DND-41 (cell line): Measurements from ENCODE around the gene DDX20.

Experiments used
- ATAC-seq: fragments of 200-7000 bp; cut with Tn5 transposase; 3 replicates; pipeline ENCODE4 v1.9.1; 2021; ENCODE audit warnings: low read depth; ENCODE audit not compliant: insufficient read depth
- DNase-seq: peaks from one replicate; pipeline ENCODE4 v3.0.0-alpha.2; 2020
- H2AFZ ChIP-seq: 2 replicates; pipeline ENCODE4 v1.6.0; 2012; ENCODE audit warnings: low read depth, low read length
- H3K27ac ChIP-seq: 2 replicates; pipeline ENCODE4 v1.5.1; 2012; ENCODE audit warnings: low read length, inconsistent platforms
- H3K27me3 ChIP-seq: fragments of 200-600 bp; sonication (generic); 2 replicates; pipeline ENCODE4 v1.6.0; 2012; ENCODE audit warnings: low read length, mild to moderate bottlenecking, inconsistent platforms; ENCODE audit not compliant: insufficient read depth, poor library complexity
- H3K36me3 ChIP-seq: 2 replicates; pipeline ENCODE4 v1.5.1; 2012; ENCODE audit warnings: low read length, inconsistent platforms; ENCODE audit not compliant: insufficient read depth
- H3K4me1 ChIP-seq: 2 replicates; pipeline ENCODE4 v1.5.1; 2012; ENCODE audit warnings: mild to moderate bottlenecking, low read length; ENCODE audit not compliant: insufficient read depth
- H3K4me2 ChIP-seq: 2 replicates; pipeline ENCODE4 v1.6.0; 2012; ENCODE audit warnings: mild to moderate bottlenecking, moderate library complexity, low read length, inconsistent platforms; ENCODE audit not compliant: insufficient read depth
- H3K4me3 ChIP-seq, 2 experiments: fragments of 200-600 bp in 1 of 2; shearing (Covaris generic) in 1 of 2; 2 replicates each; pipeline ENCODE4 v1.5.1; 2012 to 2016; ENCODE audit warnings: inconsistent platforms in 2 of 2, low read length in 2 of 2, mild to moderate bottlenecking in 2 of 2, low read depth in 1 of 2, moderate library complexity in 1 of 2
- H3K79me2 ChIP-seq: 2 replicates; pipeline ENCODE4 v1.6.0; 2012; ENCODE audit warnings: low read length, inconsistent platforms; ENCODE audit not compliant: insufficient read depth
- H3K9ac ChIP-seq: 2 replicates; pipeline ENCODE4 v1.6.0; 2012; ENCODE audit warnings: low read depth, mild to moderate bottlenecking, inconsistent platforms, low read length, moderate library complexity
- H3K9me3 ChIP-seq: 2 replicates; pipeline ENCODE4 v1.5.1; 2012; ENCODE audit warnings: low read length, moderate library complexity, mild to moderate bottlenecking, inconsistent platforms; ENCODE audit not compliant: insufficient read depth, severe bottlenecking
- H4K20me1 ChIP-seq: 2 replicates; pipeline ENCODE4 v1.6.0; 2012; ENCODE audit warnings: low read length; ENCODE audit not compliant: insufficient read depth
- EZH2 ChIP-seq: IDR thresholded peaks from 3 replicates; pipeline ENCODE4 v1.6.1; 2012; ENCODE audit warnings: borderline replicate concordance, low read depth, mild to moderate bottlenecking, moderate library complexity, low read length, inconsistent platforms; ENCODE audit not compliant: severe bottlenecking
- TF ChIP-seq, protein P1 (sequence below): IDR thresholded peaks from 2 replicates; pipeline ENCODE4 v1.5.1; 2012; ENCODE audit warnings: borderline replicate concordance, low read length, moderate library complexity, mild to moderate bottlenecking; ENCODE audit not compliant: poor library complexity, severe bottlenecking; ENCODE audit errors: extremely low read depth

The DDX20 gene

GRCh38 chr1:111709986-111710385 lies 45.7 kb upstream of the DDX20 start:
- no peak for TF ChIP-seq EZH2
- TF ChIP-seq, protein P1, sequence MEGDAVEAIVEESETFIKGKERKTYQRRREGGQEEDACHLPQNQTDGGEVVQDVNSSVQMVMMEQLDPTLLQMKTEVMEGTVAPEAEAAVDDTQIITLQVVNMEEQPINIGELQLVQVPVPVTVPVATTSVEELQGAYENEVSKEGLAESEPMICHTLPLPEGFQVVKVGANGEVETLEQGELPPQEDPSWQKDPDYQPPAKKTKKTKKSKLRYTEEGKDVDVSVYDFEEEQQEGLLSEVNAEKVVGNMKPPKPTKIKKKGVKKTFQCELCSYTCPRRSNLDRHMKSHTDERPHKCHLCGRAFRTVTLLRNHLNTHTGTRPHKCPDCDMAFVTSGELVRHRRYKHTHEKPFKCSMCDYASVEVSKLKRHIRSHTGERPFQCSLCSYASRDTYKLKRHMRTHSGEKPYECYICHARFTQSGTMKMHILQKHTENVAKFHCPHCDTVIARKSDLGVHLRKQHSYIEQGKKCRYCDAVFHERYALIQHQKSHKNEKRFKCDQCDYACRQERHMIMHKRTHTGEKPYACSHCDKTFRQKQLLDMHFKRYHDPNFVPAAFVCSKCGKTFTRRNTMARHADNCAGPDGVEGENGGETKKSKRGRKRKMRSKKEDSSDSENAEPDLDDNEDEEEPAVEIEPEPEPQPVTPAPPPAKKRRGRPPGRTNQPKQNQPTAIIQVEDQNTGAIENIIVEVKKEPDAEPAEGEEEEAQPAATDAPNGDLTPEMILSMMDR = no peak
- Histone ChIP-seq H3K4me2 (no peak overlapping the region), H3K36me3 (peaks cover 41% of the 10 kb centered on the region), H3K79me2 (no peaks in the 10 kb centered on the region), H4K20me1 (no peaks in the 10 kb centered on the region), H3K4me1 (no peaks in the 10 kb centered on the region), H2AFZ (no peak overlapping the region), H3K4me3 (no peak overlapping the region), H3K9ac (no peak overlapping the region), H3K27me3 (no peaks in the 10 kb centered on the region), H3K9me3 (no peaks in the 10 kb centered on the region), H3K27ac (no peak overlapping the region)
- DNase-seq (no peak), ATAC-seq (no peak)

DNA sequence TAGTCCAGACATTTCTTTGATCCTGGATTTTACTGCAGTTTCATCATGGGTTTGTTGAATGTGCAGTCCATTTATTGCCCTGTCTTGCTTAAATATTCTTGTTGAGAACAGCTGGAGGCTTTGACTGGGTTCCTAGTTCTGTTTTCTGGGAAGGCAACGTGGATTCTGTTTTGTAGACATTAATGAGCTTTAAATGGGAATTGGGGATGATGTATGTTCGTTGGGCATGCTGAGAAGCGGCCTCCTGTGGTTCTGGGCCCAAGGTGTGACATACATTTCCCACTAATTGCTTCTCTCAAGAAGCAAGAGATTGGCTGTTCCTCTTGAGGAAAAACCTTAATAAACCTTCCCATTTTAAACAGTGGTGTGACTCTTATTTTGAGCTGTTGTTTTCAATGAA lies 39.4 kb upstream of the DDX20 start:
- Histone ChIP-seq H3K36me3 (no peaks in the 10 kb centered on the region), H3K9ac (no peak overlapping the region), H3K4me1 (no peaks in the 10 kb centered on the region), H4K20me1 (no peaks in the 10 kb centered on the region), H2AFZ (no peak overlapping the region), H3K9me3 (no peaks in the 10 kb centered on the region), H3K79me2 (no peaks in the 10 kb centered on the region), H3K27ac (no peak overlapping the region), H3K4me2 (no peak overlapping the region), H3K4me3 (no peak overlapping the region), H3K27me3 (no peaks in the 10 kb centered on the region)
- ATAC-seq (no peak), DNase-seq (no peak)
- no peak for TF ChIP-seq EZH2
- TF ChIP-seq, protein P1 = no peak

DNA sequence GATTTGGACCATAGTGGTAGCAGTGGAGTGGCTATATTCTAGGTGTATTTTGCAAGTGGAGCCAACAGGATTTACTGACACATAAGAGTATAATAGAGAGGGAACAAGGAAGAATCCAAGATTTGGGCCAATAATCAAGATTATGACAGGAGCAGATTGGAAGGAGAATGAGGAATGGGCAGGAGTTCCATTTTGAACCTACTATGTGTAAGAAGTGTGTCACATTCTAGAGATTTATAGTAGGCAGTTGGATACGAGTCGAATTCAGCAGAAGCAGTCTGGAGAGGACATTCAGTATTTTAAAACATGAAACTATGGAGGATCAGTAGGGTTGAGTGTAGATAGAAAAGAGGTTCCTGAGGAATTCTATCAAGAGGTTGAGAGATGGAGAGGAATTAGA lies 38.3 kb upstream of the DDX20 start:
- DNase-seq (no peak), ATAC-seq (no peak)
- Histone ChIP-seq H3K4me2 (no peak overlapping the region), H4K20me1 (no peaks in the 10 kb centered on the region), H3K79me2 (no peaks in the 10 kb centered on the region), H2AFZ (no peak overlapping the region), H3K27ac (no peak overlapping the region), H3K4me1 (no peaks in the 10 kb centered on the region), H3K9ac (no peak overlapping the region), H3K36me3 (no peaks in the 10 kb centered on the region), H3K9me3 (no peaks in the 10 kb centered on the region), H3K27me3 (no peaks in the 10 kb centered on the region), H3K4me3 (no peak overlapping the region)
- no peak for TF ChIP-seq EZH2
- TF ChIP-seq, protein P1 = no peak

- no peaks in the 10 kb centered on the region for H3K4me1 ChIP-seq
- no peaks in the 10 kb centered on the region for H3K36me3 ChIP-seq
- H3K27ac ChIP-seq = no peak overlapping the region
- no peak overlapping the region for H3K4me3 ChIP-seq
- TF ChIP-seq, protein P1 = no peak
- no peak for TF ChIP-seq EZH2
- H2AFZ ChIP-seq = no peak overlapping the region
- no peaks in the 10 kb centered on the region for H3K27me3 ChIP-seq
- H3K9ac ChIP-seq = no peak overlapping the region
- no peak for ATAC-seq
- H4K20me1 ChIP-seq = no peaks in the 10 kb centered on the region
- H3K79me2 ChIP-seq = no peaks in the 10 kb centered on the region
- DNase-seq = no peak
- no peak overlapping the region for H3K4me2 ChIP-seq
- H3K9me3 ChIP-seq = no peaks in the 10 kb centered on the region
Measured at GRCh38 chr1:111719135-111719534, 36.6 kb upstream of the DDX20 start.
